GM12878 (cell line): ENCODE results near the gene CEBPB. TPM values are rescaled to one million over a fixed set of nuclear protein-coding genes. Genes with fewer than 3 reads are reported as not detected.

ENCODE experiments used
- ATAC-seq: fragments of 200-7000 bp; cut with Tn5 transposase; 3 replicates; pipeline ENCODE4 v1.9.1; 2020; ENCODE audit warnings: mild to moderate bottlenecking, moderate library complexity
- BruUV-seq: library from RNA; stranded (reverse); fragments of 400-500 nt; replicated peaks from 2 replicates; lab custom pipeline; 2021; lab: Mats Ljungman, UMichigan
- CTCF ChIA-PET: fragments of 300-600 bp; sonication (Branson Sonifier 250); formaldehyde crosslinking; extraction: SDS; loops from one replicate; lab custom pipeline; 2021; ENCODE audit warnings: inconsistent platforms; lab: Yijun Ruan, JAX
- POLR2A ChIA-PET: fragments of 350-600 bp; formaldehyde crosslinking; extraction: SDS; loops from one replicate; lab custom pipeline; 2021; ENCODE audit warnings: inconsistent platforms; lab: Charles Lee
- RAD21 ChIA-PET: fragments of 300-600 bp; sonication (Branson Sonifier 250); formaldehyde crosslinking; loops from one replicate; lab custom pipeline; 2023; ENCODE audit warnings: antibody characterized with exemption; ENCODE audit not compliant: unreplicated experiment; lab: Charles Lee
- SMC1A ChIA-PET: fragments of 300-600 bp; sonication (Branson Sonifier 250); formaldehyde crosslinking; loops from one replicate; lab custom pipeline; 2023; ENCODE audit not compliant: unreplicated experiment, uncharacterized antibody; lab: Charles Lee
- DNase-seq: peaks from one replicate; pipeline ENCODE4 v3.0.0-alpha.2; 2011; ENCODE audit warnings: low read depth, low spot score
- FAIRE-seq: peaks from 3 replicates; lab custom pipeline; 2011; peaks lifted over from hg19 to GRCh38; lab: Jason Lieb, UNC
- H2AFZ ChIP-seq: 2 replicates; pipeline ENCODE4 v1.6.0; 2011; ENCODE audit warnings: low read depth, low read length, control low read depth; ENCODE audit not compliant: control insufficient read depth
- H3K27ac ChIP-seq: 2 replicates; pipeline ENCODE4 v1.5.1; 2011; ENCODE audit warnings: control low read depth; ENCODE audit not compliant: control insufficient read depth, insufficient read depth
- H3K27me3 ChIP-seq, 2 experiments: replicated peaks in 1 of 2; 2 replicates each; pipeline versions ENCODE4 v1.6.0 to v1.6.1; 2011; ENCODE audit warnings: low read length in 1 of 2; ENCODE audit not compliant: control insufficient read depth in 2 of 2, insufficient read depth in 2 of 2
- H3K36me3 ChIP-seq, 2 experiments: 2 replicates each; pipeline ENCODE4 v1.5.1; 2011; ENCODE audit warnings: low read length in 1 of 2; ENCODE audit not compliant: control insufficient read depth in 2 of 2, insufficient read depth in 2 of 2
- H3K4me1 ChIP-seq: 2 replicates; pipeline ENCODE4 v1.6.1; 2011; ENCODE audit warnings: mild to moderate bottlenecking, low read length, moderate library complexity, mixed read lengths; ENCODE audit not compliant: control insufficient read depth, insufficient read depth
- H3K4me2 ChIP-seq: 2 replicates; pipeline ENCODE4 v1.6.0; 2011; ENCODE audit warnings: control low read depth; ENCODE audit not compliant: control insufficient read depth, insufficient read depth
- H3K4me3 ChIP-seq: fragments of 200-600 bp; sonication (generic); 2 replicates; pipeline ENCODE4 v1.5.1; 2016
- H3K79me2 ChIP-seq: 2 replicates; pipeline ENCODE4 v1.6.0; 2011; ENCODE audit warnings: low read length; ENCODE audit not compliant: control insufficient read depth, insufficient read depth
- H3K9ac ChIP-seq: 2 replicates; pipeline ENCODE4 v1.8.0; 2011; ENCODE audit warnings: low read length, control low read depth, mixed read lengths; ENCODE audit not compliant: control insufficient read depth, insufficient read depth
- H3K9me3 ChIP-seq: replicated peaks from 3 replicates; pipeline ENCODE4 v1.5.1; 2011; ENCODE audit warnings: mild to moderate bottlenecking, low read length; ENCODE audit not compliant: control insufficient read depth, insufficient read depth
- H4K20me1 ChIP-seq: 2 replicates; pipeline ENCODE4 v1.6.0; 2011; ENCODE audit not compliant: control insufficient read depth, insufficient read depth
- BCL3 ChIP-seq: IDR thresholded peaks from 2 replicates; pipeline ENCODE4 v1.6.1; 2011; ENCODE audit warnings: borderline replicate concordance, low read depth, mild to moderate bottlenecking, moderate library complexity, low read length; ENCODE audit not compliant: insufficient read depth, poor library complexity, severe bottlenecking
- CHD2 ChIP-seq: IDR thresholded peaks from 2 replicates; pipeline ENCODE4 v1.6.1; 2011; ENCODE audit warnings: low read depth, low read length, improper control_type of control experiment, borderline replicate concordance
- EGR1 ChIP-seq, 2 experiments: IDR thresholded peaks; 1 replicate in 1 of 2; 2 replicates in 1 of 2; pipeline ENCODE4 v1.6.1; 2011 to 2012; ENCODE audit warnings: low read depth in 2 of 2, low read length in 2 of 2, borderline replicate concordance in 1 of 2, mild to moderate bottlenecking in 1 of 2, moderate library complexity in 1 of 2
- EP300 ChIP-seq, 2 experiments: fragments of 150-350 bp in 1 of 2; IDR thresholded peaks; 2 replicates each; pipeline ENCODE4 v1.6.1; 2011 to 2012; ENCODE audit warnings: low read depth in 2 of 2, low read length in 2 of 2, borderline replicate concordance in 1 of 2, improper control_type of control experiment in 1 of 2, inconsistent platforms in 1 of 2; ENCODE audit not compliant: control insufficient read depth in 1 of 2
- FOS ChIP-seq: IDR thresholded peaks from 3 replicates; pipeline ENCODE4 v1.6.1; 2011; ENCODE audit warnings: borderline replicate concordance; ENCODE audit not compliant: insufficient read length; ENCODE audit errors: extremely low read depth
- KAT2A ChIP-seq: conservative IDR thresholded peaks from 2 replicates; pipeline ENCODE4 v1.6.1; 2011; ENCODE audit warnings: low read depth, low read length; ENCODE audit not compliant: control insufficient read depth
- PML ChIP-seq: IDR thresholded peaks from 2 replicates; pipeline ENCODE4 v1.6.1; 2012; ENCODE audit warnings: low read length, inconsistent platforms
- RCOR1 ChIP-seq: conservative IDR thresholded peaks from 2 replicates; pipeline ENCODE4 v1.6.1; 2012; ENCODE audit warnings: low read depth, low read length, improper control_type of control experiment
- SREBF1 ChIP-seq: IDR thresholded peaks from 2 replicates; pipeline ENCODE4 v1.6.1; 2012; ENCODE audit warnings: mild to moderate bottlenecking, low read length
- TCF12 ChIP-seq: IDR thresholded peaks from 2 replicates; pipeline ENCODE4 v1.6.1; 2011; ENCODE audit warnings: low read depth, mild to moderate bottlenecking, low read length
- WGBS: methylation state at CpG from one replicate; pipeline ENCODE4 v1.1.6; 2016; ENCODE audit warnings: low lambda C conversion rate; ENCODE audit not compliant: insufficient replicate concordance, insufficient coverage; ENCODE audit errors: missing lambda C conversion rate; 5-methylcytosine and 5-hydroxymethylcytosine counted together
- in situ Hi-C: fragments of 300-500 bp; cut with MboI; formaldehyde crosslinking; loops from 9 replicates; pipeline ENCODE4 v1.14.3; 2018; ENCODE audit warnings: mixed read lengths
- intact Hi-C: fragments of 100-400 bp; cut with micrococcal nuclease; formaldehyde crosslinking; loops from one replicate; pipeline ENCODE4 v1.14.2; 2022; ENCODE audit not compliant: unreplicated experiment
- polyA plus RNA-seq, 11 experiments: library from polyadenylated mRNA; depleted of rRNA in 4 of 11; unstranded in 6 of 11; stranded (reverse) in 5 of 11; fragments of >200 nt; fragmentation: Nextera tagmentation in 4 of 11; fragmentation: Illumina TruSeq in 1 of 11; extraction: Ambion mirVana in 4 of 11; extraction: Trizol in 1 of 11; gene quantifications; 1 replicate in 1 of 11; 2 replicates in 10 of 11; pipeline versions ENCODE4 v1.2.1 to v1.2.3, GENCODE V29; 2011 to 2016; ENCODE audit warnings: inconsistent platforms in 2 of 11, missing spikeins in 2 of 11, low read depth in 1 of 11
- total RNA-seq, 4 experiments: library from RNA; depleted of rRNA in 3 of 4; stranded (reverse); fragments of >200 nt in 3 of 4; fragmentation: Illumina TruSeq in 1 of 4; extraction: Trizol in 1 of 4; gene quantifications; 2 replicates each; pipeline versions ENCODE4 v1.2.1 to v1.2.3, GENCODE V29; 2013 to 2021
- TF ChIP-seq, protein P1 (sequence below): fragments of 450-650 bp; IDR thresholded peaks from 2 replicates; pipeline ENCODE4 v1.6.1; 2017; ENCODE audit warnings: low read depth, mild to moderate bottlenecking, moderate library complexity

CEBPB gene
- total and polyA plus RNA-seq, 10 of the 15 experiments (the other 5 are each of a cell fraction or from before 2014, with no cell fraction given) = 0.18 to 8.8 (median 1.6) TPM

DNA sequence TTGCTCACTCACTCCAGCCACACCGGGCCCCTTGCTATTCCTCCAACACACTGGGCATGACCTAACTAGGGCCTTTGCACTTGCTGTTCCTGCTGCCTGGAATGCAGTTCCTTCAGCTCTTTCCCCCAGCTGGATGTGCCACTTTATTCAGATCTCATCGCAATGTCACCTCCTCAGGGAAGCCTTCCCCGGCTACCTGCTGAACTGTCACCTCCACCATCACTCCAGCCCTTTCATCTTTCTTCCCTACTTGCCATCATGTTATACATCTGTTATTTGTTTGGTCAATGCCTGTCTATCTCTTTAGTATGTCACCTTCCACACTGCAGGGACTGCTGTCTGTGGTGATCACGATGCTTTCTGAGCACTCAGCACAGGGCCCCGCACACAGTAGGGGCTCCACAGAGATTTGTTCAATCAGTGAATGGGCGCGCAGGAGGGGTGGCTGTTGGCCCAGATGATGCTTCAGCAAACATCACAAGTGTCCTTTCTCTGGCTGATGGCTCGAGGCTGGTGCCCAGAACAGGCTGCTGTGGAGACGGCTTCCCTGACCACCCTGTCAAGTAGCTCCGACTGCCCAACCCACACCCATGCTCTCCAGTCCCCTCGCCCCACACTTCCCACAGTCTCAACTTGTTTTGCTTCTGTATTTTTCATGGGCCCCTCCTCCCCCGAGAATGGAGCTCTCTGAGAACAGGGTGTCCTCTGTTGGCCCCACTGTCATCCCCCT is 31.8 kb downstream of the CEBPB start:
- SMC1A ChIA-PET = no interaction called here
- WGBS = 62% methylated on average over 12 of the region's 12 CpGs
- Histone ChIP-seq H3K4me1 (no peaks in the 10 kb centered on the region), H3K4me2 (no peak overlapping the region), H3K36me3 (no peaks in the 10 kb centered on the region), H3K9me3 (no peaks in the 10 kb centered on the region; the same call in 2 of the 3 replicates), H4K20me1 (no peaks in the 10 kb centered on the region), H3K9ac (no peak overlapping the region), H3K4me3 (no peak overlapping the region), H3K27me3 (no peaks in the 10 kb centered on the region; a peak in 1 of 4 replicates), H3K79me2 (no peaks in the 10 kb centered on the region), H3K27ac (no peak overlapping the region), H2AFZ (no peak overlapping the region)
- intact Hi-C loops (no loop called here), in situ Hi-C loops (no loop called here)
- no peak for TF ChIP-seq CHD2
- no TSS peak for BruUV-seq
- ATAC-seq = no peak
- RAD21 ChIA-PET = no interaction called here
- no peak for FAIRE-seq
- CTCF ChIA-PET = no interaction called here
- DNase-seq = no peak
- POLR2A ChIA-PET = no interaction called here

DNA sequence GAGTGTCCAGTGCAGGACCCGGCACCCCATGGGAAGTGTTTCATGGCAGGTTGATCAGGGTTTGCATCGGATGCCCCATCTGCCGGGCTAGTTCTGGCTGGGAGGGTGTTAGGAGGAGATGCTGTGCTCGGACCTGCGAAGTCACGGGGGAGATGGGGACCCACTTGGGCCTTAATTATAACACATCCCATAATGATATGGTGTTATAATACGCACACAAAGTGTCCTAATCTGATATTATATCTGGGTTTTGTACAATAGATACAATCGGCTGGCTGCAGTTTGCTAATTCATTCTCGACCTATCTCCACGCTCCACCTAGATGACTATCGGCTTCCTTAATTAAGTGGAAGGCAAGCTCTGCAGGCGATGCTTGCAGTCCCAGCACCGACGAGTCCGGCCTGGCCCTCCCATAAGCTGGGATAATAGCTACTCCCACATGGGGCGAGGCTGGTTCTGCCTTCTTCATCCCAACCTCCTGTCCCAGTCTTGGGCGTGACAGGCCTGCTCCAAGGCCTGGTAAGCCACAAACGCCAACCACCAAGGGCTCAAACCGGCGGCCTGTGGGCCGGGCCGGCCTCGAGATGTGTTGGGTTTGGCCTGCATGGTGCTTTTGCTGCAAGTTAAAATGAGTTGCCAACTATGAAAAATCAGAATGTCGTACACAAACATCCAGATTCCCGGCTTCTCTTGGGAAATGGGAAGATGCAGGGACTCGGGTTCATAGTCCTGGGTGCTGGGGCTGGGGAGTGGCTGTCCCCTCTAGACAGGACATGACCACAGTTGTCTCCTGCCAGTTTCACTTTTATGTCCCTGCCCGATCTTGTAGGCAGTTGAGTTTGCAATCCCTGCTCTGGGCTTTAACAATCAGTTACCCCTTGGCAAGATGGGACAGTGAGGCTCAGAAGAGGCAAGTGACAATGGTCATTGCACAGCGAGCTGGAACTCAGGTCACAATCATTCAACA is 32.7 kb downstream of the CEBPB start:
- no peak overlapping the region for H3K9ac ChIP-seq
- H3K9me3 ChIP-seq = no peaks in the 10 kb centered on the region; the same call in 2 of the 3 replicates
- ChIA-PET CTCF (no interaction called here), SMC1A (no interaction called here), POLR2A (no interaction called here), RAD21 (no interaction called here)
- BruUV-seq = no TSS peak
- 47% methylated on average over 28 of the region's 28 CpGs for WGBS
- no peaks in the 10 kb centered on the region for H3K4me1 ChIP-seq
- H2AFZ ChIP-seq = no peak overlapping the region
- DNase-seq (no peak), ATAC-seq (no peak), FAIRE-seq (no peak)
- no peaks in the 10 kb centered on the region for H4K20me1 ChIP-seq
- H3K4me2 ChIP-seq = no peak overlapping the region
- in situ Hi-C loops (no loop called here), intact Hi-C loops (no loop called here)
- no peak overlapping the region for H3K27ac ChIP-seq
- H3K27me3 ChIP-seq = peaks cover 0 to 1% of the 10 kb centered on the region in 2 experiments; a peak in 2 of 4 replicates
- no peaks in the 10 kb centered on the region for H3K79me2 ChIP-seq
- no peak overlapping the region for H3K4me3 ChIP-seq
- H3K36me3 ChIP-seq = no peaks in the 10 kb centered on the region
- TF ChIP-seq KAT2A (no peak), EP300 (IDR thresholded peaks at IDR 0.05; ENCODE audit: borderline replicate concordance in 1 of 2, control insufficient read depth in 1 of 2, low read depth in 2 of 2, low read length in 2 of 2) (no peak), TCF12 (no peak), EGR1 (IDR thresholded peaks at IDR 0.05; ENCODE audit: borderline replicate concordance in 1 of 2, low read depth in 2 of 2, low read length in 2 of 2) (no peak), RCOR1 (no peak), SREBF1 (no peak), BCL3 (no peak), PML (no peak), FOS (no peak)
- TF ChIP-seq, protein P1, sequence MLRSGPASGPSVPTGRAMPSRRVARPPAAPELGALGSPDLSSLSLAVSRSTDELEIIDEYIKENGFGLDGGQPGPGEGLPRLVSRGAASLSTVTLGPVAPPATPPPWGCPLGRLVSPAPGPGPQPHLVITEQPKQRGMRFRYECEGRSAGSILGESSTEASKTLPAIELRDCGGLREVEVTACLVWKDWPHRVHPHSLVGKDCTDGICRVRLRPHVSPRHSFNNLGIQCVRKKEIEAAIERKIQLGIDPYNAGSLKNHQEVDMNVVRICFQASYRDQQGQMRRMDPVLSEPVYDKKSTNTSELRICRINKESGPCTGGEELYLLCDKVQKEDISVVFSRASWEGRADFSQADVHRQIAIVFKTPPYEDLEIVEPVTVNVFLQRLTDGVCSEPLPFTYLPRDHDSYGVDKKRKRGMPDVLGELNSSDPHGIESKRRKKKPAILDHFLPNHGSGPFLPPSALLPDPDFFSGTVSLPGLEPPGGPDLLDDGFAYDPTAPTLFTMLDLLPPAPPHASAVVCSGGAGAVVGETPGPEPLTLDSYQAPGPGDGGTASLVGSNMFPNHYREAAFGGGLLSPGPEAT = no peak
